ENCODE data around the gene HSPB8. TPM values are rescaled to one million over a fixed set of nuclear protein-coding genes. Genes with fewer than 3 reads are reported as not detected.

The HSPB8 gene
- total and polyA plus RNA-seq, 2 of the 4 experiments (the other 2 are of a cell fraction), result 12.9 to 25.8 TPM

DNA sequence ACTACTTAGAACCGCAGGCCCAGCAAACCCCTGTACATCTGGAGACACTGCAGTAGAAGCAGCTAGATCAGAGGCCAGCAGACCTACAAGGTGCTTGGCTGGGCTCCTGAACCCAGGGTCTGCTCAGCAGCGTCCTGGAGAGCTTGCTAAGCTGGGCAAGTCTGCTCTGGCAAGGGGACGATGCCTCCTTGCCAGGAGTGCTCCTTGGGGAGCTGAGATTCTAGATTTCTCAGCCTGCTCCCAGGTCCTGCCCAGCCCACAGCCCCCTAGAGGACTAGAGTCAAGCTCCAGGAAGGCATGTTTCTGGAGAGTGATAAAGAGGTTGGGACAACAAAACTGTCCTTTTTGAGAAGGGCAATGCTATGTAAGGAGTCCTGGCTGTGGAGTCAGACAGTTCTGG, 60.3 kb downstream of the HSPB8 start:
- dilution Hi-C loops (cut with HindIII; ENCODE audit: low sequenced_read_pairs, unreplicated experiment) (no loop called here), intact Hi-C loops (cut with micrococcal nuclease) (no loop called here), in situ Hi-C loops (cut with MboI; ENCODE audit: low sequenced_read_pairs) (no loop called here)
- no peak for DNase-seq
- Histone ChIP-seq H4K5ac (ENCODE audit: low read depth, low read length) (no peak overlapping the region), H3K36me3 (ENCODE audit: control insufficient read depth, insufficient read depth, low read length) (no peaks in the 10 kb centered on the region), H3K18ac (ENCODE audit: low read depth, low read length) (no peak overlapping the region), H2BK5ac (ENCODE audit: low read depth, low read length, poor library complexity, severe bottlenecking) (no peak overlapping the region), H3K4ac (ENCODE audit: low read depth, low read length) (no peak overlapping the region), H3K9me3 (ENCODE audit: control insufficient read depth, insufficient read depth, low read length) (peaks cover 4% of the 10 kb centered on the region; the same call in 1 of the 2 replicates), H3K56ac (ENCODE audit: extremely low read depth, insufficient read depth, low read length) (no peak overlapping the region), H4K20me1 (ENCODE audit: insufficient read depth, low read length) (no peaks in the 10 kb centered on the region), H2BK15ac (ENCODE audit: low read depth, low read length) (no peak overlapping the region), H3K27ac (ENCODE audit: insufficient read depth, low read length) (no peak overlapping the region), H3K14ac (replicated peaks; ENCODE audit: low read depth, low read length) (no peak overlapping the region), H3K23ac (ENCODE audit: low read depth, low read length) (no peak overlapping the region), H4K91ac (ENCODE audit: insufficient read depth, low read depth, low read length) (no peak overlapping the region), H2AK5ac (ENCODE audit: low read depth, low read length) (no peak overlapping the region), H3K4me3 (ENCODE audit: insufficient read depth, low read depth, low read length) (no peak overlapping the region), H2AFZ (replicated peaks; ENCODE audit: low read length, poor library complexity) (no peak overlapping the region), H3K79me1 (ENCODE audit: low read depth in 1 of 2, low read length in 2 of 2) (no peaks in the 10 kb centered on the region), H2BK20ac (ENCODE audit: low read depth, low read length) (no peak overlapping the region), H3K9ac (ENCODE audit: low read depth, low read length) (no peak overlapping the region), H3K27me3 (ENCODE audit: control insufficient read depth, insufficient read depth, low read length) (no peaks in the 10 kb centered on the region), H3K4me1 (ENCODE audit: control insufficient read depth, insufficient read depth, low read length) (no peaks in the 10 kb centered on the region), H2BK120ac (ENCODE audit: low read depth, low read length) (no peak overlapping the region), H3K9me1 (ENCODE audit: insufficient read depth, low read length) (no peaks in the 10 kb centered on the region), H3K4me2 (ENCODE audit: low read depth, low read length) (no peak overlapping the region), H2AK9ac (replicated peaks; ENCODE audit: low read depth, low read length, poor library complexity) (no peak overlapping the region), H4K8ac (ENCODE audit: low read depth in 2 of 2, low read length in 2 of 2) (no peak overlapping the region)
- no TSS peak for BruUV-seq (replicated peaks)
- no peak for ATAC-seq (ENCODE audit: low read depth)
- WGBS, 2 experiments (ENCODE audit: extremely low coverage in 2 of 2, insufficient read length in 1 of 2), result no CpG with 5 or more reads among the region's 3 CpGs
- POLR2A ChIA-PET (ENCODE audit: unreplicated experiment), result no interaction called here
- CTCF ChIA-PET, result no interaction called here
- TF ChIP-seq, protein P1, sequence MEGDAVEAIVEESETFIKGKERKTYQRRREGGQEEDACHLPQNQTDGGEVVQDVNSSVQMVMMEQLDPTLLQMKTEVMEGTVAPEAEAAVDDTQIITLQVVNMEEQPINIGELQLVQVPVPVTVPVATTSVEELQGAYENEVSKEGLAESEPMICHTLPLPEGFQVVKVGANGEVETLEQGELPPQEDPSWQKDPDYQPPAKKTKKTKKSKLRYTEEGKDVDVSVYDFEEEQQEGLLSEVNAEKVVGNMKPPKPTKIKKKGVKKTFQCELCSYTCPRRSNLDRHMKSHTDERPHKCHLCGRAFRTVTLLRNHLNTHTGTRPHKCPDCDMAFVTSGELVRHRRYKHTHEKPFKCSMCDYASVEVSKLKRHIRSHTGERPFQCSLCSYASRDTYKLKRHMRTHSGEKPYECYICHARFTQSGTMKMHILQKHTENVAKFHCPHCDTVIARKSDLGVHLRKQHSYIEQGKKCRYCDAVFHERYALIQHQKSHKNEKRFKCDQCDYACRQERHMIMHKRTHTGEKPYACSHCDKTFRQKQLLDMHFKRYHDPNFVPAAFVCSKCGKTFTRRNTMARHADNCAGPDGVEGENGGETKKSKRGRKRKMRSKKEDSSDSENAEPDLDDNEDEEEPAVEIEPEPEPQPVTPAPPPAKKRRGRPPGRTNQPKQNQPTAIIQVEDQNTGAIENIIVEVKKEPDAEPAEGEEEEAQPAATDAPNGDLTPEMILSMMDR (conservative IDR thresholded peaks at IDR 0.05; ENCODE audit: low read depth, low read length), result no peak
- TF ChIP-seq CHD1 (IDR thresholded peaks at IDR 0.05; ENCODE audit: low read depth, low read length) (no peak), SMC3 (IDR thresholded peaks at IDR 0.05; ENCODE audit: low read depth, low read length) (no peak), NFE2L2 (IDR thresholded peaks at IDR 0.05; ENCODE audit: low read depth, low read length) (no peak), POLR2A (IDR thresholded peaks at IDR 0.05; ENCODE audit: low read depth, low read length) (no peak), BHLHE40 (IDR thresholded peaks at IDR 0.05; ENCODE audit: low read depth, low read length) (no peak), MXI1 (IDR thresholded peaks at IDR 0.05; ENCODE audit: borderline replicate concordance, low read depth, low read length) (no peak), FOS (IDR thresholded peaks at IDR 0.05; ENCODE audit: low read depth, low read length) (no peak), RFX5 (IDR thresholded peaks at IDR 0.05; ENCODE audit: low read depth, low read length) (no peak), ELK1 (IDR thresholded peaks at IDR 0.05; ENCODE audit: borderline replicate concordance, low read depth, low read length) (no peak), RAD21 (IDR thresholded peaks at IDR 0.05; ENCODE audit: low read length) (no peak), RCOR1 (IDR thresholded peaks at IDR 0.05; ENCODE audit: insufficient replicate concordance, low read length) (no peak), MAFK (IDR thresholded peaks at IDR 0.05; ENCODE audit: low read depth, low read length) (no peak), MAZ (IDR thresholded peaks at IDR 0.05; ENCODE audit: borderline replicate concordance, low read depth, low read length) (no peak), CEBPB (IDR thresholded peaks at IDR 0.05; ENCODE audit: low read depth, low read length) (no peak)
- TF ChIP-seq, protein P2, sequence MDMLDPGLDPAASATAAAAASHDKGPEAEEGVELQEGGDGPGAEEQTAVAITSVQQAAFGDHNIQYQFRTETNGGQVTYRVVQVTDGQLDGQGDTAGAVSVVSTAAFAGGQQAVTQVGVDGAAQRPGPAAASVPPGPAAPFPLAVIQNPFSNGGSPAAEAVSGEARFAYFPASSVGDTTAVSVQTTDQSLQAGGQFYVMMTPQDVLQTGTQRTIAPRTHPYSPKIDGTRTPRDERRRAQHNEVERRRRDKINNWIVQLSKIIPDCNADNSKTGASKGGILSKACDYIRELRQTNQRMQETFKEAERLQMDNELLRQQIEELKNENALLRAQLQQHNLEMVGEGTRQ (IDR thresholded peaks at IDR 0.05; ENCODE audit: low read depth, low read length), result no peak

All from IMR-90 (cell line).